HG02763 (cell line): ENCODE results near the gene FXYD1.

Source experiments
- ATAC-seq: cut with Tn5 transposase; IDR thresholded peaks from one replicate; pipeline ENCODE4 v1.9.1; 2021; ENCODE audit warnings: mild to moderate bottlenecking, moderate library complexity; ENCODE audit not compliant: unreplicated experiment

FXYD1 gene

DNA sequence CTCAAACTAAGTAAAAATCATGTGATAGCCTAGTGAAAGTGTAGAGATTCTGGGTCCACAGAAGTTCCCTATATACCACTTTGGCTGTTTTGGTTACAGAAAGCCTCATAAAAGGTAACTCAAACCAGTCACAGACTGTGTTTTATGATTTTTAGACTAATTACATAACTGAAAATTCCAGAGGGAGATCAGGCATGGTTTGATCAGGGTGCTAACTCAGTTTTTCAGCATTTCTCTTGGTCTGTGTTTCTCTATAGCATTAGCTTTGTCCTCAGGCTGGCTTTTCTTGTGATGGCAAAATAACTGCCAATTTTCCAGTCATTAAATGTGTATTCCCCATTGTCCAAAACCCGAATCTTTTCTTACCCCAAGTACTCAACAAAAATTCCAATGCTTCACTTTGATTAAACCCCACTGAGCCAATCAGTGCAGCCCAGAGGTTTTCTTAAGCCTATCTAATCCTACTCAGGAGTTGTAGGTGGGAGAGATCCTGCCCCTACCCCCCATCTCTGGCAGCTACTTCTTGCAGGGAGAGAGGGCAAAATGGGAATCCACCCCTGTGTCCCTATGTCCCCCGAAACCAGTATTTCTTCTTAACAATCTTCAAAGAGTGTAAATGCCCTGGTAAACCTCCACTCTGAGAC is 31.6 kb upstream of the FXYD1 start:
- no peak for ATAC-seq

DNA sequence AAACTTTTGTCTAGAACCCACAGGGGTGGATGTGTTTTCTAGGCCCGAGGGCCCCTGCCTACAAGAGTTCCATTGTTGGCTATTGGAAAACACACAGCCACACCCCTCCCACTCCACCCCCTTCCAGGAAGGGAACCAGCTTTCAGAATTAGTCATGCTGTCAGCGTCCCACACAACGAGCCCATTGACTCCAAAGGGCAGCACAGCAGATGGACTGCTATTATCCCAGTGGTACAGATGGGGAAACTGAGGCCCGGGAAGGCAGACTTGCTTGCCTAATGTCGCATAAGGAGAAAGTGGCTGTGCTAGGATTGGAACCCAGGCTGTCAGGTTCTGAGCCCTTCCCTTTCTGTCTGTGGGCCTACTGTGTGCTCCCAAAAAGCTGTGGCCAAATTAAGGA is 31.1 kb upstream of the FXYD1 start:
- ATAC-seq, result no peak

DNA sequence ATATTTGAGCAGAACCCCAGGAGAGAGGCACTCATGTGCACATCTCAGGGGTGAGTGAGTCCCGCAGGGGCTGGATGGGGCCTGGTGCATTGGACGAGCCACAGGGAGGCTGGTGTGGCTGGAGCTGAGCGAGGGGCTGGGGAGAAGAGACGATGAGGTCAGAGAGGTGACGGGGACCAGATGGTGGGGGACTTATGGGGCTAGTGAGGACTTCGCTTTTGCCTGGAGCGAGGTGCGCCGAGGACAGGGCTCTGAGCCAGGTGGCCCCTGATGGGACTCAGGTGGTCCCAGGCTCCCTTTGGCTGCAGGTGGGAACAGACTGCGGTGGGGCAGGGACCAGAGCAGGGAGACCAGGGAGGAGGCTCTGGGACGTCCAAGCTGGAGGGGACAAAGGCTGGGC is 29.9 kb upstream of the FXYD1 start:
- ATAC-seq, result no peak

DNA sequence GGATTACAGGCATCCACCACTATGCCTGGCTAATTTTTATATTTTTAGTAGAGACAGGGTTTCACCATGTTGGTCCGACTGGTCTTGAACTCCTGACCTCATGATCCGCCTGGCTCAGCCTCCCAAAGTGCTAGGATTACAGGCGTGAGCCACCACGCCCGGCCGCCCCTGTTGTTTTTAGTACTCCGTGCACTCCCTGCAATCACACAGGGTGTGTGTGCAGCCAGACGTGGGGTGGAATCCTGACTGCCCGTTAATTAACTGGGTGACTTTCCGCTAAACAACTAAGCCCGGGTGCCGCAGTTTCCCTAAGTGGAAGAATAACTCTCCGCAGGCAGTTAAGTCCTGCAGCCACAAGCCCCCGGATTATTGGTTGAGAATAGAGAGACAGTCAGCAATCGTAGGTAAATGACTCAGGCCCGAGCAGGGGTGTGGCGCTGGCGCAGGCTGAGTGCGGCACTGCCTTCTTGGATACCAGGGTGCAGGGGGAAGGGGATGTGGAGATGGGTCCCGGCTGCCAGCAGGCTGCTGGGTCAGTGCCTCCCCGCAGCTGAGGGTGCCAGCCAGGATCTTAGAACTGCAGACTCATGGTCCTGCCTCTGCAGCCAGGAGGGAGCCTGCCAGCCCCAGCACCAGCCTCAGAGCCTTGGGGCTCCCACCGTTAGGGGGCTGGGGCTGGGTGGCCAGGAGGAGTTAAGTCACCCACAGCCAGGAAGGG is 29.1 kb upstream of the FXYD1 start:
- ATAC-seq, result no peak

DNA sequence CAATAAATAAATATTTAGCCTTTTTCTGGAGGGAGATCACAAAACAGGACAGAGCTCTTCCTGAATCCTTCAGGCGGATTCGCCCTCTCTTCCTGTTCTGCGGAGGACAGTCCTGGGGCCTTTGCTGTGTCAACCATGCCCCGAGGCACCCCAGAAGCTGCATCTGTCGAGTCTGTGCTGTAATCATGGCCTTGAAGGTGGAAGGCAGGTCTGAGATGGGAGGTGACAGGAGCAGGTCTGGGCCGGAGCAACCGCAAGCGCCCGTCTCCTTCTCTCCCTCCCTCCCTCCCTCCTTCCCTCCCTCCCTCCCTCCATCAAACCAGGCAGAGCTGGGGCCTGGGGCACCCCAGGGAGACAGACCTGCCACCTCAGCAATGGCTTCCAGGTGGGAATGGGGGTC is 27.6 kb upstream of the FXYD1 start:
- no peak for ATAC-seq

DNA sequence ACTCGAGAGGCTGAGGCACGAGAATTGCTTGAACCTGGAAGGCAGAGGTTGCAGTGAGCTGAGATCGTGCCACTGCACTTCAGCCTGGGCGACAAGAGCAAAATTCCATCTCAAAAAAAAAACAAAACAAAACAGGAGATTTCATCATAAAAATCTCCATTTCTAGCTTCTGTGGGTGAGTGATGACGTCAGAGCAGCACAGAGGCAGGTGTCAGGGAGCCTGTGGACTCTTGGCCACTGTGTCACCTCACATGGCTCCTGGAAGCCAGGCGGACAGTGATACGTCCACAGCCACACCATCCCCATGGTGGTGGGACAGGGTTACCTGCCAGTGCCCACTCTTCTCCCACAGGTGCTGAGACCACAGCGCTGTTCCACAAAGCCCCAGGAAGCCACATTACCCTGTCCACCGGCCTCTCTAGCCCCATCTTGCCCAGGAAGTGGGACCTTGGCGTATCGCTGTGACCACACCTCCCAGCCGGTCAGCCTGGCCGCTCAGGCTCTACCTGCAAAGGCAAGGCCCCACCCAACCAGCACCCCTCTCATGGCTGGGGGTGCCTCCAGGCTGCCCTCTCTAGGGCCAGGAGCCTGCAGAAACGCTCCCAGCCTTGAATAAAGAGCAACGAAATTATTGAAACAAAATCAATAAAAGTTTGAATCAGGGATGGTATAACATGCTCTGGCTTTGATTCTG is 25.5 kb upstream of the FXYD1 start:
- no peak for ATAC-seq

DNA sequence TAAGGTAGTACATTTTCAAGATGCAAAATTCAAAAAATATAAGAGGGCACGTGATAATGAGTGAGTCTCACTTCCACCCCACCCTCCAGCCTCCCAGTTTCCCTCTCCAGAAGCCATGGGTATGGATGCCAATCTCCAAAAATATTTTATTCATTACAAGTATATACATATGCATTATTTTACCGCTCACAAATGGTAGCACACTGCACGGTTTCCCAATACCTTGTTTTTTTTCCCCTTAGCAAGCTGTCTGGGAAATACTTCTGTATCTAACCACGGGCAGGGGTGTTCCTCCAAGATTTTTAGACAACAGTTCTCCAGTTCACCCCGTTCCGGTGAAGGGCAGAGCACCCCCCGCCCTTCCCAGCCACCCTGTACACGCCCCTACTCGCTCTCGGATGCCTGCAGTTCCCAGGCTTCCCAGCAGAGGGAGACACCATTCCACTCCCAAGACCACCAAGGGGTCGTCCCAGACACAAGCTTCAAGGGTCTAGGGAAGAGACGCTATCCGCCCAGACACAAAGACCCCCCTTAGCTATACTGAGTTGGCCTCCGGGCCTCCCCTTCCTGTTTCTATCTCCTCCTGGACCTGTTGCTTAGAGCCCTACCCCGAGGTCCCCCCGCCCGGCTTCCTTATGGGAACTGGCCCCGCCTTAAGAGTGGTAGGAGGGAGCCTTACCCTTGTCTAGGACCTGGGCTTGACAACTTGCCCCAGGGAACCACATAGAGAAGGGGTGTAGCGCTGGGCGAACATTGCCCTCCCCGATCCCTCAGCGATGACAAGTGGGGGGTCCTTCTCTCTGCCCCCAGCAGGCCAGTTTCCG is 24.1 kb upstream of the FXYD1 start:
- ATAC-seq, result no peak

DNA sequence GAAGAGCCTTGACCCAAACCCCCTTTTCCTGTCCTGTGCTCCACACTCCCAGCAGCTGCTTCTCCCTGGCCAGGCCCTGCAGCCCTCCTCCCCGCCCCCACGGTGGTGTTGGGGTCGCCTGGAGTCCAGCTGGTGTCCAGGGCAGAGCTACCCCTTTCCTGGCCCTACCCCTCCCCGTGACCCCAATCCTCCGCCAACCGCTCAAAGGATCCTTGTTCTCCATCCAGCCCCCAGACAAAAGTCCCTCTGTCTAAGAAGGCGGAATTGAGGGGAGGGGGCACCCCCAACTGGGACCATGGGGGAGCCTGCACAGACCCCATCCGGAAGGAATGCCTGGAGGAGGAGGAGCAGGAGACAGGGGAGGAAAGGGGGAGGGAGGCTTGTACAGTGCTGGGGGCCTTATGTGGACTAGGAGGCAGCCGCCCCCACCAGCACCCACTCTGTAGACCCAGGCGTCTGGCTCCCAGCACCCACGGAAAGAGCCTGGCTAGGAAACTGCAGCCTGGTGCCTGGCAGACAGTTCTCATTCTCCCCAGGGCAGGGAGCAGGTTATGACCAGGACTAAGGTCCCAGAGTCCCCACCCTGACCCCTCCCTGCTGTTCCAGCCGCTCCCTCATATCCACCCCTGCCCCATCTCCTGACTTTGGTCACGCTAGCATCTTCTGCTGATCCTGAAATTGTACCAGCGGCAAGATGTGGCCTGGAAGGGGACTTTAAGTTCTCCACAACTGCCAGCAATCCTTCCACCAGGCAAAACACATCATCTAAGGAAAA is 23.3 kb upstream of the FXYD1 start, which contains the start of gene FXYD3:
Gene FXYD3, plus strand, starts transcription at position 647 of the 775 bp plus-strand sequence. CDS start 3,554 bp downstream, outside the sequence.
- no peak for ATAC-seq

DNA sequence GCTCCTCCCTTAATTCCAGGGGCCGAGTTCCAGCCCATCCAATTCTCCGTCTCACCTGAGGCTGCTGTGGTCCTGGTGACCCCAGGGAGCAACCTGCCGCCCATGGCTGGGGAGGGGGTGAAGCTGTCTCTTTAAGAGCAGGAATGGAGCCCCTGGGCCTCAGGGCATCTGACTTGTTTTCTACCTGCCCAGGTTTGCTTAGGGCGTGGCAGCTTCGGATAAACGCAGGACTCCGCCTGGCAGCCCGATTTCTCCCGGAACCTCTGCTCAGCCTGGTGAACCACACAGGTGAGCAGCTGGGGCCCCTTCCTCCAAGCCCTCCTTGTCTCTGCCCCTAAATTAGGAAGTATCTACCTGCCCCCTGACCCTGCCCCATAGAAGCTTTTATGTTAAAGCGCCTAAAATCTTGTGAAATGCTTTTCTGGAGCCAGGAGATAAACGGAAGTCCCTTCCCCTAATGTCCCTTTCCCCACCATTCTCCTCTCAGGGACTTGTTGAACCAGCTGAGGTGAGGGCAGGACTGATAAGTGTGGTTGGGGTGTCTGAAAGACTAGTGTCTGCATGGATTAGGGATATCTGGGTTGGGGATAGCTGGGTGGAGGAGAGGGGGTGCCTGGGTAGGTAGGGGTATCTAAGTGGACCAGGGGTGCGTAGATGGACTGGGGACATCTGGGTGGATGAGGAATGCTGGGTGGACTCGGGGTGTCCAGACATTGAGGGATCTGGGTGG is 22.4 kb upstream of the FXYD1 start:
- no peak for ATAC-seq

DNA sequence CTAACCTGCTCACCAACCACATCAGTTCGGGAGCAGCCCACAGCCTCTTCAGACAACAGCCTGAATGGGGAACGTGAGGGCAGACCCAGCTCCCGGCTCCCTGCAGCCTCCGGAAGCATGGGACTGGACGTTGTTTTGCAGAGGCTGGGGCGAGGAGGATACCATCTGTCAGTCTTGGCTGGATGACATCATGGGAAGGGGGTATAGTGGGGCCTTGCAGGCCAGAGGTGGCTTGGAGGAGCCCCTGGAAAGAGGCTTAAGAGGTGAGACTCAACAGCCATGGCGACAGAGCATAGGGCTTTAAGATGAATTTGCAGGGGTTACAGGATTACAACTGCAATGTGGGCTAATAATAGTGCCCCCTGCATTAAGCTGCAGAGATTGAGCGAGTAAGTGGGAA is 21.5 kb upstream of the FXYD1 start:
- ATAC-seq, result no peak

DNA sequence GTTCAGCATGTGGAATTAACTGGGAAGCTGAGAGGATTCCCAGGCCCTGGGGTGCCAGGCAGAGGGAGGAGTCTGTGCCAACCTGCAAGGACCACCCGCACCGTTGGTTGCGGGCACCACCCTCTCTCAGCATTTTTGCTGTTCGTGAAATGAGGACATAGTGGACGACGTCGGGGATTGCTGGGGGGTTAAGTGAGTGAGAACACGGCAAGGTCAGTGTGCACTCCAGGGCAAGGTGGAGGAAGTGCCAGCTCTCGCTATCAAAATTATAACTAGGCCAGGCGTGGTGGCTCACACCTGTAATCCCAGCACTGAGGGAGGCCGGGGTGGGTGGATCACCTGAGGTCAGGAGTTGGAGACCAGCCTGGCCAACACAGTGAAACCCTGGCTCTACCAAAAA is 20.8 kb upstream of the FXYD1 start:
- ATAC-seq, result no peak

DNA sequence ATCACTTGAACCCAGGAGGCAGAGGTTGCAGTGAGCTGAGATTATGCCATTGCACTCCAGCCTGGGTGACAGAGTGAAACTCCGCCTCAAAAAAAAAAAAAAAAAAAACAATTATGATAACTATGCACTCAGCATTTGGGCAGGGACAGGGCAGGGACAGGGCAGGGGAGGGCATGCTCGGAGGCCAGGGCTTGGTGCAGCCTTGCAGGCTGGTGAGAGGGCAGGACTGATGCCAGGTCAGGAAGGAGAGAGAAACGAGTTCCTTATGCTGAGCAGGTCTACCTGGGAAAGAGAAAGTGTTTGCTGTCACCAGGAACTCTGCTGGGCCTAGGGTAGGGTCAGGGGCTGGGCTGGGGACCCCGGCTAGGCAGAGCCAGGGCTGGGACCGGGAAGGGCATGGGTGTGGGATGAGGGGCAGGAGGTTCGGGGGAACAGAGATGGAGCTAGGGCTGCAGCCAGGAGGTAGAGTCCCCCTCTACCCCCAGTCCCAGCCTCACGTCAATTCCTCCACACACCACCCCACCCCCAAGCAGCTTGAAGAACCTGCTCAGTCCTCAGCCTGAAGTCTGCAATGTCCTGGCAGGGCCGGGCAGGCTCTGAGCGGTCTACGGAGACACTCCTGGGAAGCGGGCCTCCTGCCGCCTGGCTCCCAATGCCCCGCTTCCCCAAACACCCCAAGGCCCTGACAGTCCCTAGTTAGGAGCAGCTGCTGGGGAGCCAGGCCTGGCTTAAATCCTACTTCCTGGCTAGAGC is 20.2 kb upstream of the FXYD1 start:
- no peak for ATAC-seq

DNA sequence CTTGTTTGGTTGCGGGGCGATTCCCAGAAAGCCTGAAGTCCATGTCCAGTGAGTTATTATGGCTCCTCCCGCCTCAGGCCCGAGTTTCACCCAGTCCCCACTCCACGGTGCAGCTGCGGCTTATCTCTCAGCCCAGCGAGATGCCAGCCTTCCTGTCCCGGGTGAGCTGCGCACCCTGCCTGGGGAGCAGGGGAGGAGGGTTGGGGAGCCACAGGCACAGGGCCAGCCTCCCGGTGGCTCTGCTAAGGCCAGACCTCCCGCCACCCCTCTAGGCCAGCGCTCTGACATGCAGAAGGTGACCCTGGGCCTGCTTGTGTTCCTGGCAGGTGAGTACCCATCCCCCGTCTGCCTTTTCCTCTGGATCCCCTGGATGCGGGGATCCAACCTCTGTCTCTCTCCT is 19.5 kb upstream of the FXYD1 start:
- no peak for ATAC-seq

DNA sequence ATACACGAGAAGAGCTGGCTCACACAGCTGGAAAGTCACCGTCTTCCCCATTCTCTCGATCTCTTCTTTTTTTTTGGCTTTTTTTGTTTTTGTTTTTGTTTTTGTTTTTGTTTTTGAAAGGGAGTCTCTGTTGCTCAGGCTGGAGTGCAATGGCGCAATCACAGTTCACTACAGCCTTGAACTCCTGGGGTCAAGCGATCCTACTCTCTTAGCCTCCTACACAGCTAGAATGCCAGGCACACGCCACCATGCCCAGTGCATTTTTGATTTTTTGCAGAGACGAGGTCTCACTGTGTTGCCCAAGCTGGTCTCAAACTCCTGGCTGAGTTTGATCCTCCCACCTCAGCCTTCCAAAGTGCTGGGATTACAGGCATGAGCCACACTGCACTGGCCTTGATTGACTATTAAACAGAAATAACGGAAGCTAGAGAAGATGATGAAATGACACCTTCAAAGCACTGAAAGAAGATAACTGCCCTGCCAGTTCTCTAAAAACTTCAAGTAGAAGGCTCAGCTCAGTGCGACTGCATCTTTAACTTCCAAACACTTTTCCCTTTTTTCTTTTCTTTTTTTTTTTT is 19.0 kb upstream of the FXYD1 start:
- no peak for ATAC-seq

DNA sequence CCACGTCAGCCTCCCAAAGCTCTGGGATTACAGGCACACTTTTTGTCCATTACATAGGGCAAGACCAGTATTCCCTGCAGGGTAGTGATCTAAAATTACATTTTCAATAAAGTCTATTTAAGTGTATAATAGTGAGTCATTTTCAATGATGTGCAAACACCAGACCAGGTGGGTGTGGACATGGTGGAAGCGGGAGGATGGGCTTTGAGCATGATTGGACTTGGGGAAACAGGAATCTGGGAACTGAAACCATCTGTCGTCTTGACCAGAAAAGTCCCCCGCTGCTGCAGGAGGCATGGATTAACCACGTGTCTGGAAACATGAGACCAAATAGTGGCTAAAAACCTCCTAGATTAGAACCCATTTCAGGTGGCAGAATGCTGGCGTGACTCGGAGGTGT is 18.1 kb upstream of the FXYD1 start:
- no peak for ATAC-seq

DNA sequence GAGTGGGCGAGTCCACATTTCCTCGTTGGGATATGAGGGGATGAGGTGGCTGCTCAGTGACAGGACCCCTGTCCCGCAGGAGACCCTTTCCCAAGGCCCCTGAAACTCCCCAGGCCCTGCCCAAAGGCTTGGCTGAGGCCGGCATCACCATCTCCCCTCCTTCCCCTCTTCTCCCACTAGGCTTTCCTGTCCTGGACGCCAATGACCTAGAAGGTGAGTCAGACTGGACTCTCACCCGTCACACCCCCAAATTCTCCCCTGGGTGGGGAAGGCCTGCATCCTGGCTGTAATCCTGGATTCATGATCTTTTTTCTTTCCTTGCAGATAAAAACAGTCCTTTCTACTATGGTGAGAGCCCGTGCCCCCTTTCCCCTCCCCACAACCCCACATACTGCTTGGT is 17.7 kb upstream of the FXYD1 start:
- no peak for ATAC-seq

DNA sequence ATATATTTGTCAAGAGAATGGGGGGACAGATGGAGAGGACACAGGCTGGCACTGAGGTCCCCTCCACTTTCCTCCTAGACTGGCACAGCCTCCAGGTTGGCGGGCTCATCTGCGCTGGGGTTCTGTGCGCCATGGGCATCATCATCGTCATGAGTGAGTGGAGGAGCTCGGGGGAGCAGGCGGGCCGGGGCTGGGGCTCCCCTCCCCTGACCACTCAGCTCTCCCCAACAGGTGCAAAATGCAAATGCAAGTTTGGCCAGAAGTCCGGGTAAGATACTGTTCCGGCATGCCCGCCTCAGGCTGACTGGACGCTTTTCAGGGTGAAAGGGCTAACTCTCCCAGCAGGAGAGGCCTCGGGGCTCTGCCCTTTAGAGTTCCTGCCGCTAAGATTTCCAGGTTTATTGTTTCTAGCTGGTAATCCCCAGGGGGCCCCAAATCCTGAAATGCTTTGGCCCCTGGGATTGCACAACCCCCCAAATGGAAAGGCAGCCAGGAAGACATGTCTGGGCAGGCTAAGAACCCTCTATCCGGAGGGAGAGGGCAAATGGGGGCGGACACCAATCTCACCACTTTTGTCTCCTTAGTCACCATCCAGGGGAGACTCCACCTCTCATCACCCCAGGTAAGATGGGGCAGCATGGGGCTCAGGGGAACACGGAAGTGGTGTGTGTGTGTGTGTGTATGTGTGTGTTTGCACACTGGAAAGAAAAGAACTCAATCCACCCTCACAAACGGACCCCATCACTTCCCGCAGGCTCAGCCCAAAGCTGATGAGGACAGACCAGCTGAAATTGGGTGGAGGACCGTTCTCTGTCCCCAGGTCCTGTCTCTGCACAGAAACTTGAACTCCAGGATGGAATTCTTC is 15.7 kb upstream of the FXYD1 start:
- no peak for ATAC-seq

DNA sequence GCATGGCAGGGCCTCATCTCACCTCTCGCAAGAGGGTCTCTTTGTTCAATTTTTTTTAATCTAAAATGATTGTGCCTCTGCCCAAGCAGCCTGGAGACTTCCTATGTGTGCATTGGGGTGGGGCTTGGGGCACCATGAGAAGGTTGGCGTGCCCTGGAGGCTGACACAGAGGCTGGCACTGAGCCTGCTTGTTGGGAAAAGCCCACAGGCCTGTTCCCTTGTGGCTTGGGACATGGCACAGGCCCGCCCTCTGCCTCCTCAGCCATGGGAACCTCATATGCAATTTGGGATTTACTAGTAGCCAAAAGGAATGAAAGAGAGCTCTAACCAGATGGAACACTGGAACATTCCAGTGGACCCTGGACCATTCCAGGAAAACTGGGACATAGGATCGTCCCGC is 15.1 kb upstream of the FXYD1 start:
- ATAC-seq, result no peak
